Activated T-helper 17 cell treated with anti-CD3 and anti-CD28 coated beads, Interleukin-2, amount 50 U/mL, for 72 hours (primary cell): ENCODE data around the gene IFNAR2. TPM values are rescaled to one million over a fixed set of nuclear protein-coding genes. Genes with fewer than 3 reads are reported as not detected.
"Not testable (repeated sequence)": the region's sequence is repeated elsewhere in the genome, so short reads cannot be mapped to it uniquely, and the experiment has no call there.

ENCODE experiments used
- ATAC-seq: fragments of 150-1000 bp; cut with Tn5 transposase; replicated peaks from 2 replicates; pipeline ENCODE4 v1.10.0; 2021; ENCODE audit warnings: mild to moderate bottlenecking, moderate library complexity
- H3K27ac Mint-ChIP-seq: one replicate; pipeline ENCODE4 v1.8.0; 2022; ENCODE audit warnings: mixed read lengths
- H3K27me3 Mint-ChIP-seq: one replicate; pipeline ENCODE4 v1.8.0; 2022; ENCODE audit warnings: mixed read lengths
- H3K36me3 Mint-ChIP-seq: one replicate; pipeline ENCODE4 v1.8.0; 2022; ENCODE audit warnings: low read depth, mild to moderate bottlenecking, mixed read lengths
- H3K4me1 Mint-ChIP-seq: one replicate; pipeline ENCODE4 v1.8.0; 2022; ENCODE audit warnings: mixed read lengths
- H3K4me3 Mint-ChIP-seq: one replicate; pipeline ENCODE4 v1.8.0; 2022; ENCODE audit warnings: mild to moderate bottlenecking, mixed read lengths
- H3K9me3 Mint-ChIP-seq: one replicate; pipeline ENCODE4 v1.8.0; 2022; ENCODE audit warnings: mixed read lengths
- total RNA-seq, 2 donors: library from RNA; stranded (reverse); gene quantifications; one replicate each; pipeline ENCODE4 v1.2.3, GENCODE V29; 2022

IFNAR2 gene
- total RNA-seq, 2 donors from 2014 or later = 34.6 to 35.4 TPM

DNA sequence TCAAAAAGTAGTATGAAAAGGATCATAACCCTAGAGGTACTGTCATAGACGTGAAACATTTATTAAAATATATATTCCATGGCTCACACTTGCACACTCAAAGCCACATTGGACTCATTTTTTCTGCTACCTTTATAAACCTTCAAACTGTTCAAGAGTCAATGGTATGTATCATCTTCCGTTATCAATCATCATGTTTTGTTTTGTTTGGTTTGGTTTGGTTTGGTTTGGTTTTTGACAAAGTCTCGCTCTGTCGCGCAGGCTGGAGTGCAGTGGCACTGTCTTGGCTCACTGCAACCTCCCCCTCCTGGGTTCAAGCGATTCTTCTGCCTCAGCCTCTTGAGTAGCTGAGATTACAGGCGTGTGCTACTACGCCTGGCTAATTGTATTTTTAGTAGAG is 1.8 kb downstream of the IFNAR2 start:
- Mint-ChIP-seq H3K36me3 (peaks cover 40% of the 10 kb centered on the region), H3K27me3 (no peaks in the 10 kb centered on the region), H3K4me1 (peaks cover 35% of the 10 kb centered on the region), H3K27ac (peak overlapping the region; percentile 81), H3K9me3 (no peaks in the 10 kb centered on the region), H3K4me3 (peak overlapping the region; percentile 74)
- ATAC-seq = peak; percentile 82

DNA sequence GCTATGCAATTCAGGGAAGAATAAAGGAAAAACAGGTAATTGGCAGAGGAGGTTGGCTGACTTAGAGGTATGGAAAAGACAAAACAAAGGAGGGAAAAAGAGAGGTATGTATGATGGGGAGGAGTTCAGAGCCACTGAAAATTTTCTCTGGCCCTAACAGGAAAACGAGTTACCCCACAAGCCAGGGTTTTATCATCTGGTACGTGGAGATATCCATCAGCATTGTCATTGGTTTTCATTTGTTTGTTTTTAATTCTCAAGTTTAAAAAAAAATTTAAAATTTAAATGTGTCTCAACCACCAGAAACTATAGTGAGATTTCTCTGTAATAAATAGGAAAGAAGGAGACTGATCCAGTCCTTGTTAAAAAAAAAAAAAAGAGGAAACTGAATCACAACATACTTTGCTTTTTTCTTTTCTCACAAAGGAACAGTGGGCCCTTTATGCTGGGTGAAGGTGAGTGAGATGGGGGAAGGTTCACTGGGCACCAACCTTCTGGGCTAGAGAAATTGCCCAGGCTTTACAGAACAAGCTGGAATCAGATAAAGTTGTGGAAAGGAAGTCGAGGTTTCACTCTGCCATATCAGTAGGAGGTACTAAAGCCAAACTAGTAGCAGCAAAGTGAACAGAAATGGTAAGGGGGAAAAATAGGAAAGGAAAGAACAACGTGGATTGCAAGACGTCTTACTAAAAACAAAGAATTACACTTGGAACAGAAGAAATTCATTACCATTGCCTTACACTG is 2.7 kb downstream of the IFNAR2 start:
- Mint-ChIP-seq H3K4me3 (peak overlapping the region; percentile 74), H3K36me3 (peaks cover 44% of the 10 kb centered on the region), H3K27me3 (no peaks in the 10 kb centered on the region), H3K27ac (peak overlapping the region; percentile 81), H3K9me3 (no peaks in the 10 kb centered on the region), H3K4me1 (peaks cover 44% of the 10 kb centered on the region)
- ATAC-seq = no peak

DNA sequence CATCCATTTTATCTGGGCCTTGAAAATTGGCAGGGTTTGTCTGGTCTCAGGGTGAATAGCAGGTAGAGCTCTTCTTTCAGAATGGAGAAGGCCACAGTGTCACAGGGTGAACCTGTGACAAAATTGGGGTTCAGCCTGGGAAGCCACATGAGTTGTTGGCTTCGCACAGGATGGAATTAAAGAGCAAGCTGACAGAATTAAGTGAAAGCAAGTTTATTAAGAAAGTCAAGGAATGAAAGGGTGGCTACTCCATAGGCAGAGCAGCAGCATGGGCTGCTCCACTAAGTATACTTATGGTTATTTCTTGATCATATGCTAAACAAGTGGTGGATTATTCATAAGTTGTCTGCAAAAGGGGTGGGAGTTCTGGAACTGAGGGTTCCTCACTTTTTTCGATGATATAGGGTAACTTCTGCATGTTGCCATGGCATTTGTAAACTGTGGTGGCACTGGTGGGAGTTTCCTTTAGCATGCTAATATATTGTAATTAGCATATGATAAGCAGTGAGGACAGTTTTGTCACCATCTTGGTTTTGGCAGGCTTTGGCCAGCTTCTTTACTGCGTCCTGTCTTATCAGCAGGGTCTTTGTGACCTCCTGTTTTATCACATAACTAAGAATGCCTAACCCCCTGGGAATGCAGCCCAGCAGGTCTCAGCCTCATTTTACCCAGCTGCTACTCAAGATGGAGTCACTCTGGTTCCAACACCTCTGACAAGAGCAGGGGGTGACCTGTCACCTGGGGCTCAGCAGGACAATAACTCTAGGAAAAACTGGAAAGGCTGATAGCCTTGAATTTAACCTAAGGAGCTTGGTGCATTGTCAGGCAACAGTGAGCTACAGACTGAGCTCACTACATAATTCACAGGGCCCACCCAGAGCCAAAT is 5.1 kb downstream of the IFNAR2 start:
- no peaks in the 10 kb centered on the region for H3K27me3 Mint-ChIP-seq
- no peaks in the 10 kb centered on the region for H3K9me3 Mint-ChIP-seq
- H3K36me3 Mint-ChIP-seq = peaks cover 55% of the 10 kb centered on the region
- peak overlapping the region; percentile 37 for H3K27ac Mint-ChIP-seq
- peak; percentile 11 for ATAC-seq
- H3K4me3 Mint-ChIP-seq = peak overlapping the region; percentile 64
- peaks cover 62% of the 10 kb centered on the region for H3K4me1 Mint-ChIP-seq

DNA sequence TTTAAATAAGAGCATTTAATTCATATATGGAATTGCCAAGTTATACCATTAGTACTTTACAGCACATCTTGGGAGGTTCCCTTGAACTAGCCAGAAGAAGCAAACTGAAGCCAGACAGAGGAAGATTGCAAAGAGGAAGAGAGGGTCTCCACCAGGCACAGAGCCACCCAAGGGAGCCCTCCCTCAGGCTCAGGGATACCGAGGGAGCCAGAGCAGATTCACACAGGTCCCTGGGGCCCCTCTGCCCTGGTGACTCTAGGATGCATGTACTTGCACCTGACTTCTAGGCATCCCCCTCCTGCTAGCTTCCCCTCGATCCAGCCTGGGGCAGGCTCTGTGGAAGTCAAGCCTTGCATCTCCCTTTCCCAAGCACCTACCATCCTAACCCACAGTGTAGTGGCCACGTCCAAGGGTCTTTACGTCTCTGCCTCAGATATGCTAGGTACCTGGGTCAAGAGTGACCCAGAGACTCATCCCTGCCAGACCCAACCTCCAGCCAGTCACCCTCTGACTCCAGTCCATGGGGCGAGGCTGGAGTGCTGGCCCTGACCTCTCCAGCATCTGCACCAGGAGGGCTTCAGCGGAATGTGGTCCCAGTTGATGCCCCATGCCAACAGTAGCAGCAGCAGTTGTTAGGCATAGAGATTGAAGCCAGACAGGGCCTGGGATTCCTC is 6.4 kb downstream of the IFNAR2 start:
- Mint-ChIP-seq H3K27ac (peak overlapping the region; percentile 96), H3K36me3 (peaks cover 49% of the 10 kb centered on the region), H3K4me3 (peak overlapping the region; percentile 78), H3K27me3 (no peaks in the 10 kb centered on the region), H3K4me1 (peaks cover 66% of the 10 kb centered on the region), H3K9me3 (no peaks in the 10 kb centered on the region)
- ATAC-seq = no peak

DNA sequence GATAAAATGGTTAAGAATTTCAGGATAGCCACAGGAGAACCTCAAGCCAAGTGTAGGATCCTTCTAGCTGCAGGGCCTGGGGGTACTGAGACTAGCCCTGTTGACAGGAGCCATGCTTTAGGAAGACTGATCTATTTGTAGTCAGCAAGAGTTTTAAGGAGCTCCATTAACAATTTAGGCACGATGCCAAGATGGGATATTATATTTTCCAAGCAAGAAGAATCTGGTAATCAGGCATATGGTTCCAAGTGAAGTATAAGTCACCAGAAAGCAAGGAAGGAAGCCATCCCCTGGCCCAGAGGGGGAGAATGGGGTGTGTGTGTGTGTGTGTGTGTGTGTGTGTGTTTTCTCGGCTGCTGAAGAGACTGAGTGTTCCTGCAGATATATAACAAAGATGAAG is 7.0 kb downstream of the IFNAR2 start:
- peak overlapping the region; percentile 78 for H3K4me3 Mint-ChIP-seq

DNA sequence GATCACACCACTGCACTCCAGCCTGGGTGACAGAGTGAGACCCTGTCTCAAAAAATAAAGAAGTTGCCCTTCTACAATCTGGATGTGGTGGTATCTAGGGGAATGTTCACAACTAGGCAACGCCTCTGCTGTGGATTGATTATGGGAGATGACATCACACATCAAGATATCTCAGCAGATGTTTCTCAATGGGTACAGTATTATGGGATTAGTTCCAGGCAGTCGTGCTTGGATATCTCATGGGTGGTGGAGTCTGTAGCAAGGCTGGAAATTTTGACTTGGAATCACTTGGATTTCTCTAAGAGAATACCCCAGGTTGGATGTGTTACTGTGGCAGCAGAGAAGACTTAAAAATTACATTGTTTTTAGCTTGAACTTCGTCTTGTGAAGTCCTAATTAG is 7.7 kb downstream of the IFNAR2 start:
- peaks cover 66% of the 10 kb centered on the region for H3K4me1 Mint-ChIP-seq
- H3K36me3 Mint-ChIP-seq = peaks cover 44% of the 10 kb centered on the region
- ATAC-seq = no peak
- H3K27ac Mint-ChIP-seq = peak overlapping the region; percentile 96
- H3K27me3 Mint-ChIP-seq = no peaks in the 10 kb centered on the region
- H3K9me3 Mint-ChIP-seq = no peaks in the 10 kb centered on the region
- H3K4me3 Mint-ChIP-seq = peak overlapping the region; percentile 78

More for the DNA sequence above, 7.0 kb downstream of the IFNAR2 start:
- no peaks in the 10 kb centered on the region for H3K27me3 Mint-ChIP-seq
- peak overlapping the region; percentile 96 for H3K27ac Mint-ChIP-seq
- peaks cover 44% of the 10 kb centered on the region for H3K36me3 Mint-ChIP-seq
- H3K4me1 Mint-ChIP-seq = peaks cover 67% of the 10 kb centered on the region
- ATAC-seq = no peak
- no peaks in the 10 kb centered on the region for H3K9me3 Mint-ChIP-seq

DNA sequence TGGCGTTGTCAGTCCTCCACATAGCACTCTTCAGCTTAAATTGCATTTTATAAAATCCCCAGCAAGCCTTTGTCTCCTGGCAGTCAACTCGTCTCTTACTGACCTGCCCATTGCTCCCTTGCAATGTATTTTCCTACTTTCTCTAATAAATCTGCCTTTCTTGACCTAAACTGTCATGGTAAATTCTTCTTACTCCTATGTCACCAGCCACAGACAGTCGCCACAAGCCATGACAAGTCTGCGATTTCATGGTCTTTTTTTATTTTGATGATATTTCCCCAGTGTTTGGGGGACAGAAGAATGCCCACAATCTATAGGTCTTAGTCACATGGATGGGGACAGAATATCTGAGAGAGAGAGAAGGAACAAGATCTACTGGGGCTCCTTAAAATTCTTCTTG is 8.4 kb downstream of the IFNAR2 start:
- ATAC-seq = peak; percentile 73
- Mint-ChIP-seq H3K4me3 (peak overlapping the region; percentile 78), H3K27ac (peak overlapping the region; percentile 96), H3K4me1 (peaks cover 59% of the 10 kb centered on the region), H3K27me3 (no peaks in the 10 kb centered on the region), H3K9me3 (no peaks in the 10 kb centered on the region), H3K36me3 (peaks cover 44% of the 10 kb centered on the region)

DNA sequence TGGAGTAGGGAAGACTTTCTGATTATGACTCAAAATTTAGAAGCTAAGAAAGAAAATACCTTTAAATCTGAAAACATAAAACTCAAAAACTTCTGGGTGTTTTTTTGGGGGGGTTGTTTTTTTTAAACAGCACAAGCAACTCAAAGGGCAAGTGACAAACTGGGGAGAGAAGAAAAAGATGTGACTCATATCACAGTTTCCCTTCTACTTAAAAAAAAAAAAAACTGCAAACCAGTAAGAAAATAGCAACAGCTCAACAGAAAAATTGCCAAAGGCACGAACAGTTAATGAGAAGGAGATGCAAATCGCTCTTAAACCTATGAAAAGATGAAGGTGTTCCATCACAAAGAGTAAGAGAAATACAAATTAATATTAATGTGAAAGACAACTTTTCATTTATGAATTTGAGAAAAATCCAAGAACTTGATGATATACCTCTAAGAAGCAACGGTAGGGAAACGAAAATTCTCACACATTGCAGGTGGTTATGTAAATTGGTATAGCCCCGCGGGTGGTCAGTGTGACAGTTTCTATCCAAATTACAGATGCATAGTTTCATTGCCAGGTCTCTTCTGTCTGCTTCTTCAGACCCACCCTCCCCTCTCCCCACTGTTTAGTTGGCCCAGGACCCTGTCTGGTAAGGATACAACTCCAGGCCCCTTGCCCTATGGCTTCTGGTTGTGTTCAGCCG is 9.0 kb downstream of the IFNAR2 start:
- no peaks in the 10 kb centered on the region for H3K27me3 Mint-ChIP-seq
- H3K27ac Mint-ChIP-seq = peak overlapping the region; percentile 96
- no peaks in the 10 kb centered on the region for H3K9me3 Mint-ChIP-seq
- peak; percentile 68 for ATAC-seq
- peaks cover 60% of the 10 kb centered on the region for H3K4me1 Mint-ChIP-seq
- peaks cover 45% of the 10 kb centered on the region for H3K36me3 Mint-ChIP-seq
- peak overlapping the region; percentile 78 for H3K4me3 Mint-ChIP-seq

DNA sequence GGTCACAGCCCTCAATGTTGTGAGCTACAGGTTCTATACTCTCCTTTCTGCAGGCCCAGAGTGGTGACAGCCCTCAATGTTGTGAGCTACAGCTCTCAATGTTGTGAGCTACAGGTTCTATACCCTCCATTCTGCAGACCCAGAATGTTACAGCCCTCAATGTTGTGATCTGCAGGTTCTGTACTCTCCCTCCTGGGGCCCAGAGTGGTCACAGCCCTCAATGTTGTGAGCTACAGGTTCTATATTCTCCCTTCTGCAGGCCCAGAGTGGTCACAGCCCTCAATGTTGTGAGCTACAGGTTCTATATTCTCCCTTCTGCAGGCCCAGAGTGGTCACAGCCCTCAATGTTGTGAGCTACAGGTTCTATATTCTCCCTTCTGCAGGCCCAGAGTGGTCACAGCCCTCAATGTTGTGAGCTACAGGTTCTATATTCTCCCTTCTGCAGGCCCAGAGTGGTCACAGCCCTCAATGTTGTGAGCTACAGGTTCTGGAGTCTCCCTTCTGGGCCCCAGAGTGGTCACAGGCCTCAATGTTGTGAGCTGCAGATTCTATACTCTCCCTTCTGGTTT is 9.9 kb downstream of the IFNAR2 start:
- peaks cover 48% of the 10 kb centered on the region for H3K36me3 Mint-ChIP-seq
- H3K4me3 Mint-ChIP-seq = peak overlapping the region; percentile 78
- H3K27ac Mint-ChIP-seq = peak overlapping the region; percentile 96
- ATAC-seq, H3K27me3 Mint-ChIP-seq, H3K9me3 Mint-ChIP-seq: not testable (repeated sequence)
- peaks cover 64% of the 10 kb centered on the region for H3K4me1 Mint-ChIP-seq

DNA sequence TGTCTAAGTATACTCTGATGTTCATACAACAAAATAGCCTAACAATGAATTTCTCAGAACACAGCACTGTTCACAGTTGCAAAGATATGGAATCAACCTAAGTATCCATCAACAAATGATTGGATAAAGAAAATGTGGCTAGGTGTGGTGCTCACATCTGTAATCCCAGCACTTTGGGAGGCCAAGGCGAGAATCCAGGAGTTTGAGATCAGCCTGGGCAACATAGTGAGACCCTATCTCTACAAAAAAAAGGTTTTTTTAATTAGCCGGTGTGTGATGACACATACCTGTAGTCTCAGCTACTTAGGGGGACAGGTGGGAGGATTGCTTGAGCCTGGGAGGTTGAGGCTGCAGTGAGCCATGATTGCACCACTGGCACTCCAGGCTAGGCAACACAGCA is 10.7 kb downstream of the IFNAR2 start:
- Mint-ChIP-seq H3K27ac (peak overlapping the region; percentile 55), H3K4me1 (peaks cover 69% of the 10 kb centered on the region), H3K4me3 (peak overlapping the region; percentile 78), H3K9me3 (no peaks in the 10 kb centered on the region), H3K27me3 (no peaks in the 10 kb centered on the region), H3K36me3 (peaks cover 54% of the 10 kb centered on the region)
- ATAC-seq = no peak

DNA sequence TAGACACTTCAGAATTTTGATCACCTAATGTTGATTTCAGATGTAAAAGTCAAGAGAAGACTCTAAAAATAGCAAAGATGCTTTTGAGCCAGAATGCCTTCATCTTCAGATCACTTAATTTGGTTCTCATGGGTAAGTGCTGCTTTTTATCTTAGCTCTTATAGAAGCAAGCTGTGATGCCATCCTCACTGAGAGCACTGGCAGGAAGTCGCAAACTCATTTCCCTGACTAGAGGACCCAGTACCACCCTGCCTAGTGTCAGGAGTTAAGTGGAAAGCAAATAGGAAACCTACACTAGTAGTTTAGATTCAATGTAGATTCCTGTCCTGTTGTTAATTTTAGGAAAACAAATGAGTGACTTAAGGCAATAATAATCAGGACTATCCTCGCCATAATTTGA is 12.1 kb downstream of the IFNAR2 start:
- Mint-ChIP-seq H3K4me1 (peaks cover 72% of the 10 kb centered on the region), H3K36me3 (peaks cover 64% of the 10 kb centered on the region), H3K27ac (peak overlapping the region; percentile 60), H3K4me3 (peak overlapping the region; percentile 64), H3K27me3 (no peaks in the 10 kb centered on the region), H3K9me3 (no peaks in the 10 kb centered on the region)
- ATAC-seq = no peak

DNA sequence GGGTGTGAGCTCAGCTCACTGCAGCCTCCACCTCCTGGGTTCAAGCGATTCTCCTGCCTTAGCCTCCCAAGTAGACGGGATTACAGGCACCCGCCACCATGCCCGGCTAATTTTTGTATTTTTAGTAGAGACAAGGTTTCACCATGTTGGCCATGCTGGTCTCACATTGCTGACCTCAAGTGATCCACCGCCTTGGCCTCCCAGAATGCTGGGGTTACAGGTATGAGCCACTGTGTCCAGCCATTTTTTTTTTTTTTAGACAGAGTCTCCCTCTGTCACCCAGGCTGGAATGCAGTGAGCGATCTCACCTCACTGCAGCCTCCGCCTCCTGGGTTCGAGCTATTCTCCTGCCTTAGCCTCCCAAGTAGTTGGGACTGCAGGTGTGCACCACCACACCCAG is 13.1 kb downstream of the IFNAR2 start:
- not testable (repeated sequence) for H3K27ac Mint-ChIP-seq, ATAC-seq, H3K9me3 Mint-ChIP-seq, H3K27me3 Mint-ChIP-seq
- peak overlapping the region; percentile 78 for H3K4me3 Mint-ChIP-seq
- peaks cover 68% of the 10 kb centered on the region for H3K4me1 Mint-ChIP-seq
- H3K36me3 Mint-ChIP-seq = peaks cover 72% of the 10 kb centered on the region

DNA sequence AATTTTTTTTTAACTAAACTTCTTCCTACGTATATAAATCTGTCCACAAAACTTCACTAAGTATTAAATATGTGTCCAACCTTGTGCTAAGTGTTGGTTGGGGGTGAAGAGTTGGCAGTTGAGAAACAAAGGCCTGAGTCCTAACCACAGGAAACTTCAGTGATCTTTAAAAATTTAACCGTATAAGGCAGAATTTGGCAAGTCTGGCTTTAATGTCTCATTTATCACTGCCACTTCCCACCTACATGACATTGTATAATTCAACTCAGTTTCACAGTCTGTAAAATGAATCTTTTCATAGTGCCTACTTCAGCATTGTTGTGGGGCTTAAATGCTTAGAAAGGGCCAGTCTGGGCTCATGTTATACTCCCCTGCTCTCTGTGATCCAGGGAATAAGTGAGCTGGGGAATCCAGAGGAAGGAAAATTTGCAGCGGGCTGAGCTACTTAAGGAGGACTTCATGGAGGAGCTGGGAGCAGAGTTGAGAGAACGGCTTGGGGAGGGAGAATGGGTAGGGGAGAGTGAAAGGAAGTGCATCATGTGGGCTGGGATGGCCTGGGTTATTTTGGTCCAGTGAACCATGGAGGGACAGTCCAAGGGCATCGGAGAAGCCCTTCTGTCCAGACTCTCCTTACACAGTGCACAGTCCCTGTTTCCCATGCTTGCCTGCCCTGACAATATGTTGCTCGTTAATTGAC is 14.5 kb downstream of the IFNAR2 start:
- H3K9me3 Mint-ChIP-seq = no peaks in the 10 kb centered on the region
- no peaks in the 10 kb centered on the region for H3K27me3 Mint-ChIP-seq
- peaks cover 54% of the 10 kb centered on the region for H3K4me1 Mint-ChIP-seq
- peak; percentile 63 for ATAC-seq
- H3K27ac Mint-ChIP-seq = peak overlapping the region; percentile 88
- H3K36me3 Mint-ChIP-seq = peaks cover 76% of the 10 kb centered on the region
- H3K4me3 Mint-ChIP-seq = peak overlapping the region; percentile 78
